PC-9 (cell line): Measurements from ENCODE around the gene HSD3B7. TPM values are rescaled to one million over a fixed set of nuclear protein-coding genes. Genes with fewer than 3 reads are reported as not detected.

ENCODE experiments used
- BruUV-seq: library from RNA; stranded (reverse); fragments of 400-500 nt; replicated peaks from 2 replicates; lab custom pipeline; 2021; lab: Mats Ljungman, UMichigan
- CTCF ChIA-PET: fragments of 300-600 bp; sonication (Branson Sonifier 250); formaldehyde crosslinking; loops from one replicate; lab custom pipeline; 2022; ENCODE audit warnings: antibody characterized with exemption; lab: Charles Lee
- POLR2A ChIA-PET: fragments of 300-600 bp; sonication (Branson Sonifier 250); formaldehyde crosslinking; loops from one replicate; lab custom pipeline; 2022; ENCODE audit warnings: antibody characterized with exemption; ENCODE audit not compliant: unreplicated experiment; lab: Charles Lee
- DNase-seq, 2 experiments: peaks; one replicate each; pipeline versions ENCODE4 v3.0.0 to v3.0.0-alpha.2; 2015 to 2022; ENCODE audit warnings: mixed read lengths in 1 of 2
- H2AFZ ChIP-seq: fragments of 200-600 bp; sonication (generic); 2 replicates; pipeline ENCODE4 v1.8.1; 2017; ENCODE audit warnings: antibody characterized with exemption
- H3F3A ChIP-seq: fragments of 200-600 bp; sonication (generic); 2 replicates; pipeline ENCODE4 v1.8.1; 2017; ENCODE audit warnings: antibody characterized with exemption, mild to moderate bottlenecking, low read depth; ENCODE audit not compliant: insufficient read depth
- H3K27ac ChIP-seq: fragments of 200-600 bp; sonication (generic); 2 replicates; pipeline ENCODE4 v1.6.1; 2016; ENCODE audit warnings: mixed run types
- H3K27me3 ChIP-seq: fragments of 200-600 bp; sonication (generic); 2 replicates; pipeline ENCODE4 v1.6.1; 2016; ENCODE audit warnings: low read depth, mixed run types; ENCODE audit not compliant: insufficient read depth
- H3K36me3 ChIP-seq: fragments of 200-600 bp; sonication (generic); 2 replicates; pipeline ENCODE4 v1.6.1; 2016; ENCODE audit warnings: low read depth, mixed run types
- H3K4me1 ChIP-seq: fragments of 200-600 bp; sonication (generic); replicated peaks from 2 replicates; pipeline ENCODE4 v1.6.1; 2016; ENCODE audit warnings: mixed run types; ENCODE audit not compliant: insufficient read depth
- H3K4me2 ChIP-seq: fragments of 200-600 bp; sonication (generic); 2 replicates; pipeline ENCODE4 v1.6.1; 2017; ENCODE audit warnings: mixed run types
- H3K4me3 ChIP-seq: fragments of 200-600 bp; sonication (generic); 2 replicates; pipeline ENCODE4 v1.6.1; 2016; ENCODE audit warnings: mixed run types
- H3K79me2 ChIP-seq: fragments of 200-600 bp; sonication (generic); 2 replicates; pipeline ENCODE4 v1.6.1; 2017; ENCODE audit warnings: low read depth, mixed run types
- H3K9me2 ChIP-seq: fragments of 200-600 bp; sonication (generic); 2 replicates; pipeline ENCODE4 v1.8.1; 2017; ENCODE audit warnings: mild to moderate bottlenecking; ENCODE audit not compliant: insufficient read depth
- H3K9me3 ChIP-seq: fragments of 200-600 bp; sonication (generic); 2 replicates; pipeline ENCODE4 v1.8.1; 2016; ENCODE audit warnings: low read depth; ENCODE audit not compliant: insufficient read depth
- H4K20me1 ChIP-seq: fragments of 200-600 bp; sonication (generic); 2 replicates; pipeline ENCODE4 v1.8.1; 2017; ENCODE audit not compliant: insufficient read depth
- EZH2 ChIP-seq: fragments of 200-600 bp; sonication (generic); IDR thresholded peaks from 2 replicates; pipeline ENCODE4 v1.8.0; 2017; ENCODE audit warnings: antibody characterized with exemption, low read depth
- intact Hi-C: fragments of 100-400 bp; cut with micrococcal nuclease; formaldehyde crosslinking; loops from one replicate; pipeline ENCODE4 v1.10.0; 2022; ENCODE audit not compliant: unreplicated experiment
- total RNA-seq: library from RNA; stranded (reverse); gene quantifications from 2 replicates; pipeline ENCODE4 v1.2.3, GENCODE V29; 2021
- TF ChIP-seq, protein P1 (sequence below): fragments of 200-600 bp; sonication (generic); conservative IDR thresholded peaks from 2 replicates; pipeline ENCODE4 v1.6.1; 2017; ENCODE audit warnings: mixed run types, antibody characterized with exemption, mild to moderate bottlenecking, moderate library complexity

HSD3B7 gene
- total RNA-seq, 1 experiment from 2014 or later, result 34.8 TPM

GRCh38 chr16:30951750-30952149 is 33.3 kb upstream of the HSD3B7 start:
- Histone ChIP-seq H3K4me3 (no peak overlapping the region), H3K9me3 (no peaks in the 10 kb centered on the region), H3K4me2 (no peak overlapping the region), H3F3A (peaks cover 44% of the 10 kb centered on the region; the same call in 1 of the 2 replicates), H3K9me2 (no peaks in the 10 kb centered on the region), H3K27ac (no peak overlapping the region), H3K4me1 (peaks cover 15% of the 10 kb centered on the region), H4K20me1 (peaks cover 4% of the 10 kb centered on the region; the same call in 1 of the 2 replicates), H3K27me3 (no peaks in the 10 kb centered on the region), H2AFZ (no peak overlapping the region), H3K36me3 (no peaks in the 10 kb centered on the region), H3K79me2 (no peaks in the 10 kb centered on the region)
- peak in 1 of 2 experiments; percentile 28 for DNase-seq
- intact Hi-C loops, result loop anchor here (10.0 kb wide), 2 partner anchors 503 to 913 kb away; partner anchors contain the start of gene ARMC5
- TF ChIP-seq EZH2, result no peak
- TF ChIP-seq, protein P1, sequence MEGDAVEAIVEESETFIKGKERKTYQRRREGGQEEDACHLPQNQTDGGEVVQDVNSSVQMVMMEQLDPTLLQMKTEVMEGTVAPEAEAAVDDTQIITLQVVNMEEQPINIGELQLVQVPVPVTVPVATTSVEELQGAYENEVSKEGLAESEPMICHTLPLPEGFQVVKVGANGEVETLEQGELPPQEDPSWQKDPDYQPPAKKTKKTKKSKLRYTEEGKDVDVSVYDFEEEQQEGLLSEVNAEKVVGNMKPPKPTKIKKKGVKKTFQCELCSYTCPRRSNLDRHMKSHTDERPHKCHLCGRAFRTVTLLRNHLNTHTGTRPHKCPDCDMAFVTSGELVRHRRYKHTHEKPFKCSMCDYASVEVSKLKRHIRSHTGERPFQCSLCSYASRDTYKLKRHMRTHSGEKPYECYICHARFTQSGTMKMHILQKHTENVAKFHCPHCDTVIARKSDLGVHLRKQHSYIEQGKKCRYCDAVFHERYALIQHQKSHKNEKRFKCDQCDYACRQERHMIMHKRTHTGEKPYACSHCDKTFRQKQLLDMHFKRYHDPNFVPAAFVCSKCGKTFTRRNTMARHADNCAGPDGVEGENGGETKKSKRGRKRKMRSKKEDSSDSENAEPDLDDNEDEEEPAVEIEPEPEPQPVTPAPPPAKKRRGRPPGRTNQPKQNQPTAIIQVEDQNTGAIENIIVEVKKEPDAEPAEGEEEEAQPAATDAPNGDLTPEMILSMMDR, result no peak
- POLR2A ChIA-PET, result interaction anchor here (0.6 kb wide), 2 partner anchors 10 to 95 kb away, joined by 3 read pairs; no protein-coding TSS in a partner anchor
- no TSS peak for BruUV-seq
- CTCF ChIA-PET, result no interaction called here

- no peak for TF ChIP-seq EZH2
- TF ChIP-seq, protein P1, result no peak
- ChIA-PET CTCF (interaction anchor here (0.6 kb wide), 2 partner anchors 189 to 477 kb away, joined by 3 read pairs; no protein-coding TSS in a partner anchor), POLR2A (no interaction called here)
- Histone ChIP-seq H4K20me1 (no peaks in the 10 kb centered on the region; the same call in 1 of the 2 replicates), H3K27ac (no peak overlapping the region), H3K9me3 (no peaks in the 10 kb centered on the region), H3K4me2 (no peak overlapping the region), H3K36me3 (no peaks in the 10 kb centered on the region), H3K4me3 (no peak overlapping the region), H3K4me1 (peaks cover 15% of the 10 kb centered on the region), H3K79me2 (no peaks in the 10 kb centered on the region), H3K9me2 (no peaks in the 10 kb centered on the region), H3F3A (peaks cover 51% of the 10 kb centered on the region; the same call in 1 of the 2 replicates), H3K27me3 (no peaks in the 10 kb centered on the region), H2AFZ (no peak overlapping the region)
- DNase-seq, result peak in 1 of 2 experiments; percentile 30
- intact Hi-C loops, result loop anchor here (10.0 kb wide), 2 partner anchors 502 to 912 kb away; partner anchors contain the start of gene ARMC5
- no TSS peak for BruUV-seq
Observed at GRCh38 chr16:30953111-30953510, 31.9 kb upstream of the HSD3B7 start.

DNA sequence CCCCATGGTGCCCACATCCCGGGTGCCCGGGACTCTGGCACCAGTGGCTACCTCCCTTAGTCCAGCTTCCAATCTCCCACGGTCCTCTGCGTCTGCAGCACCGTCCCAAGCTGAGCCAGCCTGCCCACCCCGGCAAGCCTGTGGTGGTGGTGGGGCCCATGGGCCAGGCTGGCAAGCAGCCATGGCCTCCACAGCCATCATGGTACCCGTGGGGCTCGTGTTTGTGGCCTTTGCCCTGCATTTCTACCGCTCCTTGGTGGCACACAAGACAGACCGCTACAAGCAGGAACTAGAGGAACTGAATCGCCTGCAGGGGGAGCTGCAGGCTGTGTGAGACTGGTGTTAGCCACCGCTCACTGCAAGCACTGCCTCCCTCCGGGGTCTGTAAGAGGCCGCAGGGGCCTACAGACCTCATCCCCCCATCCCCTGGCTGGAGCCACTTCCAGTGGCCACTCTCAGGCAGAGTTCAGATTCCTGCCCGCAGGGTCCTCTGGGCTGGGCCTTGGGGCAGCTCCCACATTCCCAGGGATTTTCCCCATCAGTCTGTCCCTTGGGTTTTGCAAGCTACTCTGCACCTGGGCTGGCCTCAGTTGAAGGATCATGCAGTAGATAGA is 31.4 kb upstream of the HSD3B7 start:
- Histone ChIP-seq H3K9me2 (no peaks in the 10 kb centered on the region), H2AFZ (no peak overlapping the region), H3K79me2 (peaks cover 4% of the 10 kb centered on the region), H3K27ac (no peak overlapping the region), H3K36me3 (no peaks in the 10 kb centered on the region), H3K9me3 (no peaks in the 10 kb centered on the region), H3K4me1 (peaks cover 17% of the 10 kb centered on the region), H3K27me3 (no peaks in the 10 kb centered on the region), H3K4me3 (no peak overlapping the region), H4K20me1 (peaks cover 2% of the 10 kb centered on the region; the same call in 1 of the 2 replicates), H3K4me2 (no peak overlapping the region), H3F3A (peaks cover 53% of the 10 kb centered on the region; the same call in 1 of the 2 replicates)
- TF ChIP-seq EZH2, result no peak
- TF ChIP-seq, protein P1, result peak; percentile 79
- ChIA-PET POLR2A (no interaction called here), CTCF (interaction anchor here (0.6 kb wide), 2 partner anchors 189 to 476 kb away, joined by 3 read pairs; no protein-coding TSS in a partner anchor)
- intact Hi-C loops, result loop anchor here (10.0 kb wide), 2 partner anchors 501 to 911 kb away; partner anchors contain the start of gene ARMC5
- DNase-seq, result peak in 1 of 2 experiments; percentile 41
- no TSS peak for BruUV-seq
